HCT116 (cell line): ENCODE results near the gene C13orf46. TPM values are rescaled to one million over a fixed set of nuclear protein-coding genes. Genes with fewer than 3 reads are reported as not detected.

Experiments
- ATAC-seq: fragments of 200-7000 bp; cut with Tn5 transposase; 2 replicates; pipeline ENCODE4 v1.9.1; 2020; ENCODE audit warnings: mild to moderate bottlenecking, moderate library complexity
- BruUV-seq: library from RNA; stranded (reverse); fragments of 400-500 nt; replicated peaks from 2 replicates; lab custom pipeline; 2021; lab: Mats Ljungman, UMichigan
- CTCF ChIA-PET: fragments of 300-600 bp; sonication (Branson Sonifier 250); formaldehyde crosslinking; loops from one replicate; lab custom pipeline; 2021; ENCODE audit warnings: antibody characterized with exemption; lab: Charles Lee
- POLR2A ChIA-PET: fragments of 300-600, 350-600 bp; sonication (Branson Sonifier 250); formaldehyde crosslinking; loops from one replicate; lab custom pipeline; 2021; ENCODE audit warnings: antibody characterized with exemption; lab: Charles Lee
- RAD21 ChIA-PET, 2 experiments: fragments of 300-600 bp; sonication (Branson Sonifier 250); formaldehyde crosslinking; loops; one replicate each; lab custom pipeline; 2023; ENCODE audit warnings: low total read pairs in 2 of 2; ENCODE audit not compliant: uncharacterized antibody in 2 of 2, unreplicated experiment in 2 of 2, low non-redundant PET in 1 of 2; lab: Charles Lee
- DNase-seq: peaks from one replicate; pipeline ENCODE4 v3.0.0-alpha.2; 2010; ENCODE audit warnings: low read depth, low spot score
- H2AFZ ChIP-seq: fragments of 200-600 bp; shearing (Covaris generic), sonication (generic); 2 replicates; pipeline ENCODE4 v1.6.1; 2017; ENCODE audit warnings: low read depth, mixed run types, mixed read lengths, antibody characterized with exemption, low read length; ENCODE audit not compliant: poor library complexity, severe bottlenecking
- H3K27ac ChIP-seq: 2 replicates; pipeline ENCODE4 v1.5.1; 2012; ENCODE audit warnings: low read depth, low read length
- H3K27me3 ChIP-seq: fragments of 200-600 bp; sonication (generic); 2 replicates; pipeline ENCODE4 v1.6.1; 2016; ENCODE audit warnings: mixed run types, low read length, mixed read lengths; ENCODE audit not compliant: insufficient read depth
- H3K36me3 ChIP-seq, 2 experiments: fragments of 200-500 bp in 1 of 2; fragments of 200-600 bp in 1 of 2; sonication (Bioruptor generic) in 1 of 2; sonication (generic) in 1 of 2; 2 replicates each; pipeline versions ENCODE4 v1.5.1 to v1.6.1; 2014 to 2016; ENCODE audit warnings: low read length in 2 of 2, inconsistent platforms in 1 of 2, mixed read lengths in 1 of 2, mixed run types in 1 of 2; ENCODE audit not compliant: insufficient read depth in 2 of 2, control insufficient read depth in 1 of 2
- H3K4me1 ChIP-seq, 2 experiments: fragments of 200-600 bp in 1 of 2; sonication (generic) in 1 of 2; 2 replicates each; pipeline versions ENCODE4 v1.5.1 to v1.6.1; 2012 to 2017; ENCODE audit warnings: low read length in 2 of 2, inconsistent platforms in 1 of 2, mild to moderate bottlenecking in 1 of 2, mixed read lengths in 1 of 2, mixed run types in 1 of 2, moderate library complexity in 1 of 2; ENCODE audit not compliant: insufficient read depth in 2 of 2, control insufficient read depth in 1 of 2
- H3K4me2 ChIP-seq: fragments of 200-600 bp; sonication (generic); 2 replicates; pipeline ENCODE4 v1.6.1; 2017; ENCODE audit warnings: mixed run types, low read length, mixed read lengths
- H3K4me3 ChIP-seq, 2 experiments: fragments of 200-600 bp in 1 of 2; sonication (generic) in 1 of 2; replicated peaks in 1 of 2; 2 replicates each; pipeline ENCODE4 v1.5.1; 2011 to 2016; ENCODE audit warnings: low read length in 2 of 2, control low read depth in 1 of 2, low read depth in 1 of 2, mild to moderate bottlenecking in 1 of 2, mixed read lengths in 1 of 2, mixed run types in 1 of 2
- H3K79me2 ChIP-seq: fragments of 200-600 bp; sonication (generic); 2 replicates; pipeline ENCODE4 v1.6.1; 2017; ENCODE audit warnings: mild to moderate bottlenecking, mixed run types, low read length, moderate library complexity, mixed read lengths; ENCODE audit not compliant: insufficient read depth
- H3K9ac ChIP-seq: fragments of 200-600 bp; sonication (generic); 2 replicates; pipeline ENCODE4 v1.6.1; 2016; ENCODE audit warnings: low read length, mixed read lengths
- H3K9me2 ChIP-seq: fragments of 200-600 bp; sonication (generic), shearing (Covaris generic); 2 replicates; pipeline ENCODE4 v1.6.1; 2017; ENCODE audit warnings: mixed run types, mild to moderate bottlenecking, moderate library complexity; ENCODE audit not compliant: insufficient read depth
- H3K9me3 ChIP-seq, 2 experiments: fragments of 200-500 bp in 1 of 2; fragments of 200-600 bp in 1 of 2; sonication (Bioruptor generic) in 1 of 2; sonication (generic) in 1 of 2; 2 replicates each; pipeline ENCODE4 v1.6.1; 2014 to 2017; ENCODE audit warnings: low read length in 2 of 2, mixed read lengths in 2 of 2, inconsistent platforms in 1 of 2, low read depth in 1 of 2, mild to moderate bottlenecking in 1 of 2, mixed run types in 1 of 2, moderate library complexity in 1 of 2; ENCODE audit not compliant: control insufficient read depth in 1 of 2, insufficient read depth in 1 of 2
- H4K20me1 ChIP-seq: fragments of 200-600 bp; sonication (generic), shearing (Covaris generic); 2 replicates; pipeline ENCODE4 v1.6.1; 2017; ENCODE audit warnings: mixed run types, mild to moderate bottlenecking, moderate library complexity; ENCODE audit not compliant: insufficient read depth
- CTCF ChIP-seq, 3 experiments: fragments of 200-600 bp in 1 of 3; sonication (generic) in 1 of 3; IDR thresholded peaks in 2 of 3; conservative IDR thresholded peaks in 1 of 3; 2 replicates each; pipeline ENCODE4 v1.5.1; 2012 to 2017; ENCODE audit warnings: low read depth in 2 of 3, low read length in 2 of 3, antibody characterized with exemption in 1 of 3, borderline replicate concordance in 1 of 3, control low read depth in 1 of 3, mild to moderate bottlenecking in 1 of 3, mixed read lengths in 1 of 3, mixed run types in 1 of 3, moderate library complexity in 1 of 3; ENCODE audit not compliant: insufficient read depth in 1 of 3
- EGR1 ChIP-seq: IDR thresholded peaks from 2 replicates; pipeline ENCODE4 v1.6.1; 2012; ENCODE audit warnings: low read depth
- EZH2 ChIP-seq: fragments of 200-600 bp; sonication (generic); IDR thresholded peaks from 2 replicates; pipeline ENCODE4 v1.6.1; 2017; ENCODE audit warnings: antibody characterized with exemption, mixed run types
- POLR2A ChIP-seq: IDR thresholded peaks from 2 replicates; pipeline ENCODE4 v1.7.0; 2011; ENCODE audit warnings: borderline replicate concordance; ENCODE audit not compliant: insufficient read depth, insufficient read length; ENCODE audit errors: extremely low read depth
- RAD21 ChIP-seq: IDR thresholded peaks from 2 replicates; pipeline ENCODE4 v1.6.1; 2012; ENCODE audit warnings: low read depth, mild to moderate bottlenecking
- SRF ChIP-seq: IDR thresholded peaks from 2 replicates; pipeline ENCODE4 v1.6.1; 2012; ENCODE audit warnings: low read depth
- TCF7L2 ChIP-seq: IDR thresholded peaks from 2 replicates; pipeline ENCODE4 v1.7.0; 2011; ENCODE audit warnings: borderline replicate concordance, inconsistent platforms; ENCODE audit not compliant: insufficient read depth, insufficient read length; ENCODE audit errors: extremely low read depth
- intact Hi-C: fragments of 100-400 bp; cut with micrococcal nuclease; formaldehyde crosslinking; loops from 2 replicates; pipeline ENCODE4 v1.10.0; 2022
- total RNA-seq: library from RNA; stranded (reverse); gene quantifications from one replicate; pipeline ENCODE4 v1.2.1, GENCODE V29; 2021; ENCODE audit not compliant: unreplicated experiment

C13orf46 gene
- total RNA-seq, 1 experiment from 2014 or later: 0.93 TPM

- no TSS peak for BruUV-seq
- ChIA-PET RAD21 (no interaction called here), POLR2A (no interaction called here), CTCF (no interaction called here)
- Histone ChIP-seq H3K36me3 (no peaks in the 10 kb centered on the region), H3K9me2 (no peaks in the 10 kb centered on the region), H3K4me2 (no peak overlapping the region), H3K79me2 (no peaks in the 10 kb centered on the region), H3K4me3 (no peak overlapping the region), H3K27ac (no peak overlapping the region), H4K20me1 (no peaks in the 10 kb centered on the region), H2AFZ (no peak overlapping the region), H3K9ac (no peak overlapping the region), H3K4me1 (no peaks in the 10 kb centered on the region), H3K9me3 (no peaks in the 10 kb centered on the region), H3K27me3 (no peaks in the 10 kb centered on the region)
- intact Hi-C loops: no loop called here
- no peak for DNase-seq
- ATAC-seq: no peak
- TF ChIP-seq TCF7L2 (no peak), EGR1 (no peak), EZH2 (no peak), POLR2A (no peak)
Observed at GRCh38 chr13:113905018-113905417, 68.9 kb downstream of the C13orf46 start.

- H4K20me1 ChIP-seq: no peaks in the 10 kb centered on the region
- no TSS peak for BruUV-seq
- H2AFZ ChIP-seq: no peak overlapping the region
- no peaks in the 10 kb centered on the region for H3K9me2 ChIP-seq
- DNase-seq (no peak), ATAC-seq (peak; percentile 47; the same call in 1 of the 2 replicates)
- H3K4me2 ChIP-seq: no peak overlapping the region
- no peaks in the 10 kb centered on the region for H3K79me2 ChIP-seq
- ChIA-PET RAD21 (no interaction called here), CTCF (no interaction called here), POLR2A (no interaction called here)
- intact Hi-C loops: no loop called here
- H3K27ac ChIP-seq: no peak overlapping the region
- no peaks in the 10 kb centered on the region for H3K4me1 ChIP-seq
- no peaks in the 10 kb centered on the region for H3K27me3 ChIP-seq
- H3K4me3 ChIP-seq: no peak overlapping the region
- no peak overlapping the region for H3K9ac ChIP-seq
- no peaks in the 10 kb centered on the region for H3K36me3 ChIP-seq
- no peaks in the 10 kb centered on the region for H3K9me3 ChIP-seq
- TF ChIP-seq SRF (no peak), RAD21 (peak; percentile 65), CTCF (IDR thresholded peaks at IDR 0.05 in 2 of 3, conservative IDR thresholded peaks at IDR 0.05 in 1 of 3; ENCODE audit: borderline replicate concordance in 1 of 3, insufficient read depth in 1 of 3, low read depth in 2 of 3, low read length in 2 of 3) (peak; percentile 22 to 32 (median 30); a peak in 3 of 6 replicates)
Observed at GRCh38 chr13:113904411-113904810, 69.5 kb downstream of the C13orf46 start.
